AG04449 (cell line): ENCODE measurements around the gene SELENOO.

Source experiments
- CTCF ChIA-PET: fragments of 350-600 bp; formaldehyde crosslinking; extraction: SDS; loops from one replicate; lab custom pipeline; 2021; ENCODE audit warnings: antibody characterized with exemption; lab: Yijun Ruan, JAX
- POLR2A ChIA-PET: fragments of 400-600, 350-600 bp; formaldehyde crosslinking; extraction: SDS; loops from one replicate; lab custom pipeline; 2020; ENCODE audit warnings: antibody characterized with exemption, inconsistent platforms; lab: Yijun Ruan, JAX
- DNase-seq: peaks from one replicate; pipeline ENCODE4 v3.0.0-alpha.2; 2010; ENCODE audit warnings: low read depth, low spot score
- H3K4me3 ChIP-seq: 2 replicates; pipeline ENCODE4 v1.5.1; 2011; ENCODE audit warnings: low read depth, mild to moderate bottlenecking, control low read depth, low read length
- TF ChIP-seq, protein P1 (sequence below): IDR thresholded peaks from one replicate; pipeline ENCODE4 v1.5.1; 2011; ENCODE audit warnings: mild to moderate bottlenecking, moderate library complexity, low read length, control low read depth, inconsistent platforms; ENCODE audit not compliant: insufficient read depth; ENCODE audit errors: missing control alignments

Gene SELENOO

DNA sequence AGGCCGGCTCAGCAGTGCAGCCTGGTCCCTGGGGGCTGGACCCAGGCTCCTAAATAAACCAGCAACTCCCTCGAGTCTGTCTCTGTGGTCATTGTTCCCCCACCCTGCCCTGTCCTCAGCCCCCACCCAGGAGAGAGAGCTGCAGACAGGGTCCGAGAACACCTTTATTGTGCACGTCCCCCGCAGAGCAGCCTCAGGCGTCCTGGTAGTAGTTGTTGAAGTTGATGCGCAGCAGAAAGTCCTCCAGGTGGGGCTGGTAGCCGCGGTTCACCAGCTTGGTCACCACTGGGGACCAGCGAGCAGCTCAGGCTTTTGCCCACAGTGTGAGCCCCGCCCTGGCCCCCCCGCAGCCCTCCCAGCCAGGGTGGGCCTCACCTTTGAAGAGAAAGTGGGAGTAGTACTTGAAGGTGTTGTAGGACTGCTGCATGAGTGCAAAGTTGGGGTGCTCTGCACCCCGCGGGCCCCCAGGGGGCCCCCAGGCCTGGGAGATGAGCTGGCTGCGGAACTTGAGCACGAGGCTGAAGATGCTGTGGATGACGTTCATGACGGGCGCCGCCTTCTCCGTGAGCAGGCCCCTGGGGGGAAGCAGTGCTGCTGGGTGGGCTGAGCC is 16.8 kb downstream of the SELENOO start:
- H3K4me3 ChIP-seq, result no peak overlapping the region
- TF ChIP-seq, protein P1, sequence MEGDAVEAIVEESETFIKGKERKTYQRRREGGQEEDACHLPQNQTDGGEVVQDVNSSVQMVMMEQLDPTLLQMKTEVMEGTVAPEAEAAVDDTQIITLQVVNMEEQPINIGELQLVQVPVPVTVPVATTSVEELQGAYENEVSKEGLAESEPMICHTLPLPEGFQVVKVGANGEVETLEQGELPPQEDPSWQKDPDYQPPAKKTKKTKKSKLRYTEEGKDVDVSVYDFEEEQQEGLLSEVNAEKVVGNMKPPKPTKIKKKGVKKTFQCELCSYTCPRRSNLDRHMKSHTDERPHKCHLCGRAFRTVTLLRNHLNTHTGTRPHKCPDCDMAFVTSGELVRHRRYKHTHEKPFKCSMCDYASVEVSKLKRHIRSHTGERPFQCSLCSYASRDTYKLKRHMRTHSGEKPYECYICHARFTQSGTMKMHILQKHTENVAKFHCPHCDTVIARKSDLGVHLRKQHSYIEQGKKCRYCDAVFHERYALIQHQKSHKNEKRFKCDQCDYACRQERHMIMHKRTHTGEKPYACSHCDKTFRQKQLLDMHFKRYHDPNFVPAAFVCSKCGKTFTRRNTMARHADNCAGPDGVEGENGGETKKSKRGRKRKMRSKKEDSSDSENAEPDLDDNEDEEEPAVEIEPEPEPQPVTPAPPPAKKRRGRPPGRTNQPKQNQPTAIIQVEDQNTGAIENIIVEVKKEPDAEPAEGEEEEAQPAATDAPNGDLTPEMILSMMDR, result no peak
- no peak for DNase-seq
- ChIA-PET CTCF (interaction anchor here (1.3 kb wide), 1 partner anchor 8 kb away, joined by 3 read pairs; no protein-coding TSS in a partner anchor), POLR2A (no interaction called here)

DNA sequence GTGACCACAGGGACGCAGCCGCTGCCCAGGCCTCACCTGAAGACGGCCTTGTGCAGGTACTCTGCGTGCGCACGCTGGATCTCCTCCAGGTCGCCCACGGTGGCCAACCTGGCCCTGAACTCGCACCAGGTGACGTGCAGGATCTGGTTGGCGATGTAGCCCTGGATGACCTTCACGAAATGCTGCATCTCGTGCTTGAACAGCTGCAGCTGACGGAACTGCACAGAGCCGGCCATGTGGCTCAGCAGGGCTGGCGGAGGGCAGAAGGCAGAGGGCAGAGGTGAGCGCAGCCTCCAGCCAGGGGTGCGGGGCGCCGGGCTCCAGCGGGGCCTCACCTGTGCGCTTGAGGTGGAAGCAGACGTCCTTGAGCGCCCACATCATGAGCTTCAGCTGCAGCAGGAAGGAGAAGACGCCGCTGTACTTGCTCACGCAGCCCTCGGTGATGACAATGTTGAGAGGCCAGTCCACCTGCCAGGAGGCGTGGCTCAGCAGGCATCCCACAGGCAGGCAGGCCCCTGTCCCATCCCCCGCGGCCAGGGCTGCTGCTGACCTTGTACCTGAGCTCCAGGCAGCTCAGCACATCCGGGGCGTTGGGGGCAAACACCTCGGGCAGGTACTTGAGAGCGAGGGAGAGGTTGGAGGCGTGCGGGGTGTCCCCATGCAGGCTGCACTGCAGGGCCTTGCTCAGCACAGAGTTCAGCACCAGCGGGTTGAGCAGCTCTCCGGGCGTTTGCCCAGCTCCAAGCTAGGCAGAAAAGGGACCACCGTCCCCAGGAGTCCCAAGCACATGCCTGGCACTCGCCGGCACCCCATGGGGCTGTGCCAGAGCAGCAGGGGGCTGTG is 17.6 kb downstream of the SELENOO start:
- TF ChIP-seq, protein P1, result no peak
- H3K4me3 ChIP-seq, result no peak overlapping the region
- ChIA-PET POLR2A (no interaction called here), CTCF (interaction anchor here (1.1 to 1.3 kb wide), 2 partner anchors 9 to 23 kb away, joined by 3 read pairs; no protein-coding TSS in a partner anchor)
- no peak for DNase-seq

DNA sequence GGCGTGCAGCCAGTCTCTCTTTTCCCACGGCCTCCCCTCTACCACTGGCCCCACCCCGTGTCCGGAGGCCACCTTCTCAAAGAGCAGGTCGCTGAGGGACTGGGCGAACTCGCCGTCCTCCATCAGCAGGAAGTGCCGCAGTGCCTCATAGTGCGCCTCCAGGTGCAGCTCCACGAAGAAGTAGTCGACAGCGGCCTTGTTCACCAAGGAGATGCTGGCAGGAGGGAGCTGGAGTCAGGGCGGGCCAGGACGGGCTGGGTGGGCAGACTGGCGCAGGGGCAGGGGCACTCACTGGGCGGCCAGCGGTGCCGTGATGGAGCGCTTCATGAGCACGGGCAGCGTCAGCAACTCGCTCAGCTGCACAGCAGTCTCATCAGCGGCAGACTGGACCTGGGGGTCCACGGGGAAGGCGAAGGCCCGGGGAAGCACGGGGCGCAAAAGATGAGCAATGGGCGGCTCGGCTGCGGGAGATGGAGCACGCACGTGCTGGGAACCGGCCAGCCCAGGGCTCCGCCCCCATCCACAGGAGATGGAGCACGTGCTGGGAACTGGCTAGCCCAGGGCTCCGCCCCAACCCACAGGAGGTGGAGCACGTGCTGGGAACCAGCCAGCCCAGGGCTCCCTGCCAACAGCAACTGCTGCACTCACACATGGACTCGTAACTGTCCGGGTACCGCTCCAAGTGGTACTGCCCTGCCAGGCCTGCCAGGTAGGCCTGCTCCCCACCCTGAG is 18.4 kb downstream of the SELENOO start:
- TF ChIP-seq, protein P1, result no peak
- POLR2A ChIA-PET, result no interaction called here
- CTCF ChIA-PET, result interaction anchor here (1.1 kb wide), 1 partner anchor 22 kb away, joined by 3 read pairs; no protein-coding TSS in a partner anchor
- DNase-seq, result no peak
- no peak overlapping the region for H3K4me3 ChIP-seq

DNA sequence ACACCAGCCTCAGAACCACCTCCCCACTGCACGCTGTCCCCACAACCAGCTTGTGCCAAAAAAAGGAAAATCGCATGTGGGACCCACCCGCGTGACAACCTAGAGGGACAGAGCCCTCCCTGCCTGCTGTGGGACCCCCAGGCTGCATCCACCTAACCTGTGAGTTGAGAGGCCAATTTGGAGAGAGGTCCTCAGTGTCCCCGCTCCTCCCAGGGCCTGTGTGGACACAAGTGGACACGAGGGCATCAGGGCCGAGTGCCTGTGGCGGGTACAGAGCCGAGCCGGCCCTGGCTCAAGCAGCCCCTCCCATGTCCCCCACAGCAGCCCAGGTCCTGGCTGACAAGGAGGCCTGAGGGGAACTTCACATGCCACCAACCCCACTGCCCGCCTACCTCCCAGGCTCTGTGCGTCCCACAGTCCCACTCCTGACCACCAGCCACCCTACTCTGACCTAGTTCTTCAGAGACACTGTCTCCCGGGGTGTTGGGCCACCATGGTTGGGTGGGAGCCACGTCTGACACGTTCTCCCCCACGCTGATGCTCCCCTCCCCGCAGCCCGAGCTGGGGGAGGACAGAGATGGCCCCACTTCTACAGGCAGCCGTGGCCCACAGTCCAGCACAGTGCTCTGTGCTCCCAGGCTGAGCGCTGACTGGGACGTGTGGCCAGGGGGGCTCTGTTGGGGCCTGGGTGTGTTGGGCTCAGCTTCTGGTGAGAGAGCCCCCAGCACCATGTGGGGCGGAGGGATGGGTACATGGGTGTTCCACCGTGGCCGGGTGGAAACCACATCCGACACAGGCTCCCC is 19.2 kb downstream of the SELENOO start:
- H3K4me3 ChIP-seq, result no peak overlapping the region
- CTCF ChIA-PET, result interaction anchor here (1.1 to 1.4 kb wide), 4 partner anchors 14 to 22 kb away, joined by 3 to 4 read pairs (median 3); no protein-coding TSS in a partner anchor
- no peak for DNase-seq
- POLR2A ChIA-PET, result interaction anchor here (0.5 kb wide), 1 partner anchor 24 kb away, joined by 4 read pairs; no protein-coding TSS in a partner anchor
- TF ChIP-seq, protein P1, result no peak

DNA sequence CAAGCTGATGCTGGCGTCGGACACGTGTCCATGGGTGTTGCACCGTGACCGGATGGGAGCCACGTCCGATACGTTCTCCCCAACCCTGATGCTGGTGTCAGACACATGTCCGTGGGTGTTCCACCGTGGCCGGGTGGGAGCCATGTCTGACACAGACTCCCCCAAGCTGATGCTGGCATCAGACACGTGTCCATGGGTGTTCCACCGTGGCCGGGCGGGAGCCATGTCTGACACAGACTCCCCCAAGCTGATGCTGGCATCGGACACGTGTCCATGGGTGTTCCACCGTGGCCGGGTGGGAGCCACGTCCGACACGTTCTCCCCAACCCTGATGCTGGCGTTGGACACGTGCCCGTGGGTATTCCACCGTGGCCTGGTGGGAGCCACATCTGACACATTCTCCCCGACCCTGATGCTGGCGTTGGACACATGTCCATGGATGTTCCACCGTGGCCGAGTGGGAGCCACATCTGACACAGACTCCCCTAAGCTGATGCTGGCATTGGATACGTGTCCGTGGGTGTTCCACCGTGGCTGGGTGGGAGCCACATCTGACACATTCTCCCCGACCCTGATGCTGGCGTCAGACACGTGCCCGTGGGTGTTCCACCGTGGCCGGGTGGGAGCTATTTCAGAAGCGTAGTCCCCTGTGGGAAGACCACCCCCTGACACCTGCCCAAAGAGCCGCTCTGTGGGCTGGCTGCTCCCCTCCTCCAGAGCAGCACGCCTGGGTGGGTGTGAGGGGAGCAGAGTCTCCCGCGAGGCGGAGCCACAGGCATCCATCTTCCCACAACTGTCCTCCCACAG is 20.0 kb downstream of the SELENOO start:
- no peak for DNase-seq
- H3K4me3 ChIP-seq, result no peak overlapping the region
- TF ChIP-seq, protein P1, result no peak
- ChIA-PET CTCF (interaction anchor here (1.0 to 1.4 kb wide), 4 partner anchors 9 to 20 kb away, joined by 3 to 4 read pairs (median 4); no protein-coding TSS in a partner anchor), POLR2A (no interaction called here)
